MCF 10A (cell line): Measurements from ENCODE around the gene ATRIP. TPM values are rescaled to one million over a fixed set of nuclear protein-coding genes. Genes with fewer than 3 reads are reported as not detected.
"Not testable (repeated sequence)": the region's sequence is repeated elsewhere in the genome, so short reads cannot be mapped to it uniquely, and the experiment has no call there.

Experiments
- BruUV-seq: library from RNA; stranded (reverse); fragments of 400-500 nt; replicated peaks from 2 replicates; lab custom pipeline; 2021; lab: Mats Ljungman, UMichigan
- CTCF ChIA-PET: fragments of 300-600 bp; sonication (Branson Sonifier 250); formaldehyde crosslinking; extraction: SDS; loops from one replicate; lab custom pipeline; 2021; ENCODE audit warnings: antibody characterized with exemption, inconsistent platforms; lab: Yijun Ruan, JAX
- POLR2A ChIA-PET: fragments of 300-600, 350-650 bp; sonication (Branson Sonifier 250); formaldehyde crosslinking; extraction: SDS; loops from one replicate; lab custom pipeline; 2020; ENCODE audit warnings: antibody characterized with exemption, inconsistent platforms; lab: Yijun Ruan, JAX
- DNase-seq: peaks from one replicate; pipeline ENCODE4 v3.0.0-alpha.2; 2018; ENCODE audit not compliant: unreplicated experiment
- H3K27ac Mint-ChIP-seq: one replicate; pipeline ENCODE4 v1.8.0; 2022; ENCODE audit warnings: mild to moderate bottlenecking, low read depth, mixed read lengths; ENCODE audit not compliant: unreplicated experiment
- H3K27me3 Mint-ChIP-seq: one replicate; pipeline ENCODE4 v1.8.0; 2022; ENCODE audit warnings: mixed read lengths; ENCODE audit not compliant: insufficient read depth, unreplicated experiment
- H3K36me3 Mint-ChIP-seq: one replicate; pipeline ENCODE4 v1.8.0; 2022; ENCODE audit warnings: mild to moderate bottlenecking, moderate library complexity, mixed read lengths; ENCODE audit not compliant: insufficient read depth, unreplicated experiment
- H3K4me1 Mint-ChIP-seq: one replicate; pipeline ENCODE4 v1.8.0; 2022; ENCODE audit warnings: mixed read lengths; ENCODE audit not compliant: insufficient read depth, unreplicated experiment
- H3K4me3 Mint-ChIP-seq: one replicate; pipeline ENCODE4 v1.8.0; 2022; ENCODE audit warnings: mild to moderate bottlenecking, moderate library complexity, mixed read lengths; ENCODE audit not compliant: unreplicated experiment
- H3K9me3 Mint-ChIP-seq: one replicate; pipeline ENCODE4 v1.8.0; 2022; ENCODE audit warnings: mixed read lengths; ENCODE audit not compliant: unreplicated experiment
- CTCF ChIP-seq: fragments of 200-600 bp; IDR thresholded peaks from one replicate; pipeline ENCODE4 v1.8.0; 2022; ENCODE audit warnings: antibody characterized with exemption, mild to moderate bottlenecking; ENCODE audit not compliant: unreplicated experiment
- intact Hi-C: fragments of 100-400 bp; cut with micrococcal nuclease; formaldehyde crosslinking; loops from 2 replicates; pipeline ENCODE4 v1.14.1; 2022
- total RNA-seq: library from RNA; stranded (reverse); gene quantifications from 2 replicates; pipeline ENCODE4 v1.2.3, GENCODE V29; 2022

The ATRIP gene
- total RNA-seq, 1 experiment from 2014 or later: 8.6 TPM

GRCh38 chr3:48470286-48470685, 23.7 kb downstream of the ATRIP start:
- H3K4me3 Mint-ChIP-seq: no peak overlapping the region
- H3K4me1 Mint-ChIP-seq: peaks cover 30% of the 10 kb centered on the region
- no peaks in the 10 kb centered on the region for H3K9me3 Mint-ChIP-seq
- H3K27me3 Mint-ChIP-seq: no peaks in the 10 kb centered on the region
- BruUV-seq: no TSS peak
- peaks cover 51% of the 10 kb centered on the region for H3K36me3 Mint-ChIP-seq
- H3K27ac Mint-ChIP-seq: no peak overlapping the region
- CTCF ChIA-PET: interaction anchor here (1.1 kb wide), 1 partner anchor 35 kb away, joined by 4 read pairs; no protein-coding TSS in a partner anchor
- no peak for TF ChIP-seq CTCF
- intact Hi-C loops: no loop called here
- POLR2A ChIA-PET: interaction anchor here (0.7 to 1.7 kb wide), 3 partner anchors 12 to 31 kb away, joined by 4 to 5 read pairs (median 4); partner anchors contain the start of genes ATRIP, CCDC51 and TMA7
- DNase-seq: no peak

GRCh38 chr3:48472673-48472922, 26.1 kb downstream of the ATRIP start:
- Mint-ChIP-seq H3K27me3 (no peaks in the 10 kb centered on the region), H3K36me3 (peaks cover 42% of the 10 kb centered on the region), H3K4me1 (peaks cover 12% of the 10 kb centered on the region), H3K9me3 (no peaks in the 10 kb centered on the region), H3K27ac (peak overlapping the region; percentile 98), H3K4me3 (peak overlapping the region; percentile 89)
- TF ChIP-seq CTCF: no peak
- TSS peak; percentile 68 for BruUV-seq
- ChIA-PET CTCF (interaction anchor here (0.6 to 2.3 kb wide), 10 partner anchors 21 to 77 kb away, joined by 3 to 22 read pairs (median 4); partner anchors contain the start of gene SHISA5), POLR2A (interaction anchor here (0.6 to 3.0 kb wide), 15 partner anchors 8 to 203 kb away, joined by 3 to 28 read pairs (median 6); partner anchors contain the start of genes ATRIP, CCDC51, CELSR3 and PFKFB4)
- no peak for DNase-seq
- intact Hi-C loops: loop anchor here (1.0 kb wide), 1 partner anchor 32 kb away; the partner anchor contains the start of gene SHISA5

- intact Hi-C loops: loop anchor here (1.0 kb wide), 1 partner anchor 31 kb away; the partner anchor contains the start of gene SHISA5
- H3K27ac Mint-ChIP-seq: peak overlapping the region; percentile 98
- H3K9me3 Mint-ChIP-seq: no peaks in the 10 kb centered on the region
- peaks cover 10% of the 10 kb centered on the region for H3K4me1 Mint-ChIP-seq
- CTCF ChIA-PET: interaction anchor here (0.6 to 2.3 kb wide), 18 partner anchors 9 to 602 kb away, joined by 3 to 22 read pairs (median 4); partner anchors contain the start of gene PFKFB4
- BruUV-seq: no TSS peak
- DNase-seq: peak; percentile 93
- peaks cover 38% of the 10 kb centered on the region for H3K36me3 Mint-ChIP-seq
- H3K27me3 Mint-ChIP-seq: no peaks in the 10 kb centered on the region
- H3K4me3 Mint-ChIP-seq: peak overlapping the region; percentile 89
- peak; percentile 23 for TF ChIP-seq CTCF
- POLR2A ChIA-PET: interaction anchor here (0.8 to 3.0 kb wide), 15 partner anchors 9 to 204 kb away, joined by 3 to 28 read pairs (median 4); partner anchors contain the start of genes ATRIP and CELSR3
These were observed 26.5 kb downstream of the ATRIP start for GRCh38 chr3:48472923-48473616.

GRCh38 chr3:48473617-48473952, 27.0 kb downstream of the ATRIP start:
- no TSS peak for BruUV-seq
- Mint-ChIP-seq H3K4me3 (peak overlapping the region; percentile 89), H3K36me3 (peaks cover 32% of the 10 kb centered on the region), H3K27me3 (no peaks in the 10 kb centered on the region), H3K27ac (peak overlapping the region; percentile 98), H3K4me1 (peaks cover 10% of the 10 kb centered on the region), H3K9me3 (no peaks in the 10 kb centered on the region)
- CTCF ChIA-PET: interaction anchor here (0.6 to 2.3 kb wide), 17 partner anchors 9 to 193 kb away, joined by 3 to 22 read pairs (median 3); partner anchors contain the start of gene PFKFB4
- POLR2A ChIA-PET: interaction anchor here (0.8 to 3.0 kb wide), 10 partner anchors 15 to 204 kb away, joined by 3 to 28 read pairs (median 6); partner anchors contain the start of gene ATRIP
- DNase-seq: no peak
- no peak for TF ChIP-seq CTCF
- intact Hi-C loops: no loop called here

GRCh38 chr3:48474031-48474430, 27.5 kb downstream of the ATRIP start:
- H3K27ac Mint-ChIP-seq, intact Hi-C loops, H3K4me3 Mint-ChIP-seq, H3K9me3 Mint-ChIP-seq, H3K27me3 Mint-ChIP-seq, BruUV-seq, DNase-seq: not testable (repeated sequence)
- ChIA-PET POLR2A (interaction anchor here (1.2 to 3.0 kb wide), 5 partner anchors 14 to 204 kb away, joined by 3 to 28 read pairs (median 9); partner anchors contain the start of gene ATRIP), CTCF (interaction anchor here (0.6 to 2.3 kb wide), 11 partner anchors 9 to 154 kb away, joined by 3 to 22 read pairs (median 3); partner anchors contain the start of gene PFKFB4)
- Mint-ChIP-seq H3K4me1 (peaks cover 10% of the 10 kb centered on the region), H3K36me3 (peaks cover 28% of the 10 kb centered on the region)
